Uterus (tissue), 4 donors: ENCODE measurements around the gene HEPN1. TPM values are rescaled to one million over a fixed set of nuclear protein-coding genes. Genes with fewer than 3 reads are reported as not detected.
A peak's percentile ranks its signal among the peaks of the same experiment; 100 is the strongest.
"Not testable (repeated sequence)": the region's sequence is repeated elsewhere in the genome, so short reads cannot be mapped to it uniquely, and the experiment has no call there.

ENCODE experiments used
- DNase-seq, 2 donors: peaks; one replicate each; pipeline ENCODE4 v3.0.0-alpha.2; 2019 to 2020
- H3K27ac ChIP-seq, 2 donors: fragments of 200-600 bp; sonication (generic); 1 replicate in 1 of 2; 2 replicates in 1 of 2; pipeline ENCODE4 v1.5.1; 2016 to 2018
- H3K27me3 ChIP-seq, 2 donors: fragments of 200-600 bp; sonication (generic); one replicate each; pipeline ENCODE4 v1.5.1; 2018 to 2019; ENCODE audit warnings: control low read depth in 1 of 2
- H3K36me3 ChIP-seq, 2 donors: fragments of 200-600 bp; sonication (generic); one replicate each; pipeline ENCODE4 v1.5.1; 2019; ENCODE audit warnings: control low read depth in 1 of 2
- H3K4me1 ChIP-seq, 2 donors: fragments of 200-600 bp; sonication (generic); one replicate each; pipeline ENCODE4 v1.5.1; 2018 to 2019; ENCODE audit warnings: control low read depth in 1 of 2
- H3K4me3 ChIP-seq, 2 donors: fragments of 200-600 bp; sonication (generic); 1 replicate in 1 of 2; 2 replicates in 1 of 2; pipeline ENCODE4 v1.5.1; 2018 to 2019; ENCODE audit warnings: mild to moderate bottlenecking in 1 of 2
- H3K9me3 ChIP-seq, 2 donors: fragments of 200-600 bp; sonication (generic); one replicate each; pipeline ENCODE4 v1.5.1; 2019; ENCODE audit warnings: control low read depth in 1 of 2
- POLR2A ChIP-seq, 2 donors: fragments of 450-650 bp; IDR thresholded peaks; one replicate each; pipeline ENCODE4 v1.6.1; 2016; ENCODE audit warnings: antibody characterized with exemption in 2 of 2, mild to moderate bottlenecking in 1 of 2, moderate library complexity in 1 of 2
- intact Hi-C: fragments of 100-400 bp; cut with DNase I; formaldehyde crosslinking; loops from one replicate; pipeline ENCODE4 v1.15.1; 2023; ENCODE audit warnings: low total_unique reads
- total RNA-seq, 4 donors: library from RNA; depleted of rRNA in 3 of 4; stranded (reverse); fragments of >200 nt in 3 of 4; gene quantifications; one replicate each; pipeline versions ENCODE4 v1.1.0 to v1.2.4, GENCODE V29; 2014 to 2023
- TF ChIP-seq, protein P1 (sequence below), 4 experiments: fragments of 200-600 bp in 2 of 4; fragments of 450-650 bp in 2 of 4; sonication (generic) in 2 of 4; IDR thresholded peaks; one replicate each; pipeline ENCODE4 v1.5.1; 2016 to 2019; ENCODE audit warnings: antibody characterized with exemption in 4 of 4, mild to moderate bottlenecking in 2 of 4, moderate library complexity in 1 of 4
- donor health status: DM: yes; HTN: yes; CAD: no.

Gene HEPN1
- total RNA-seq, 4 donors from 2014 or later: not detected

DNA sequence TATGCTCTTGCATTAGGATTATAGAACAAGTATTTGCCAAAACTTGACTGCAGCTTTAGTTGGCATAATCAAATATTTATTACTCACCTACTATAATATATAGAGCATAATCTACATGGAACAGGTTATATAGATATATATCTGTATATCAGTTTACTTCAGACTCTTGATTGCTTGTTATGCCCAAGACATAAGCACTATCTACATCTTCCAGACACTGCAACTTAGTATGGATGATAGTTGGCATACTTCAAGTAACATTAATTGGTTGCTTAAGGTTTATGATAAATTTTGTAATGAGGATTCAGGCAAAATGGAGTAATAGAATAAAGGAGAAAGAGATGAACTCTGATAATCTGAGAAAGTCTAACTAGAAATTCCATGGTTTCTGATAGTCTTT, 36.0 kb downstream of the HEPN1 start:
- TF ChIP-seq, protein P1, sequence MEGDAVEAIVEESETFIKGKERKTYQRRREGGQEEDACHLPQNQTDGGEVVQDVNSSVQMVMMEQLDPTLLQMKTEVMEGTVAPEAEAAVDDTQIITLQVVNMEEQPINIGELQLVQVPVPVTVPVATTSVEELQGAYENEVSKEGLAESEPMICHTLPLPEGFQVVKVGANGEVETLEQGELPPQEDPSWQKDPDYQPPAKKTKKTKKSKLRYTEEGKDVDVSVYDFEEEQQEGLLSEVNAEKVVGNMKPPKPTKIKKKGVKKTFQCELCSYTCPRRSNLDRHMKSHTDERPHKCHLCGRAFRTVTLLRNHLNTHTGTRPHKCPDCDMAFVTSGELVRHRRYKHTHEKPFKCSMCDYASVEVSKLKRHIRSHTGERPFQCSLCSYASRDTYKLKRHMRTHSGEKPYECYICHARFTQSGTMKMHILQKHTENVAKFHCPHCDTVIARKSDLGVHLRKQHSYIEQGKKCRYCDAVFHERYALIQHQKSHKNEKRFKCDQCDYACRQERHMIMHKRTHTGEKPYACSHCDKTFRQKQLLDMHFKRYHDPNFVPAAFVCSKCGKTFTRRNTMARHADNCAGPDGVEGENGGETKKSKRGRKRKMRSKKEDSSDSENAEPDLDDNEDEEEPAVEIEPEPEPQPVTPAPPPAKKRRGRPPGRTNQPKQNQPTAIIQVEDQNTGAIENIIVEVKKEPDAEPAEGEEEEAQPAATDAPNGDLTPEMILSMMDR (IDR thresholded peaks at IDR 0.05): no peak
- no peak for TF ChIP-seq POLR2A (IDR thresholded peaks at IDR 0.05)
- no peaks in the 10 kb centered on the region for H3K36me3 ChIP-seq
- no peaks in the 10 kb centered on the region for H3K27me3 ChIP-seq
- H3K9me3 ChIP-seq: no peaks in the 10 kb centered on the region
- DNase-seq: no peak
- no peak overlapping the region for H3K27ac ChIP-seq
- H3K4me3 ChIP-seq: no peak overlapping the region
- H3K4me1 ChIP-seq: peaks cover 0 to 5% of the 10 kb centered on the region in 2 donors
- intact Hi-C loops: no loop called here

GRCh38 chr11:124961972-124962609, 43.0 kb downstream of the HEPN1 start:
- DNase-seq: no peak
- Histone ChIP-seq H3K9me3 (no peaks in the 10 kb centered on the region), H3K27me3 (no peaks in the 10 kb centered on the region), H3K36me3 (no peaks in the 10 kb centered on the region), H3K4me3 (no peak overlapping the region), H3K4me1 (no peaks in the 10 kb centered on the region), H3K27ac (no peak overlapping the region)
- TF ChIP-seq, protein P1 (IDR thresholded peaks at IDR 0.05): peak; percentile 43 to 77 (median 64)
- no peak for TF ChIP-seq POLR2A (IDR thresholded peaks at IDR 0.05)
- intact Hi-C loops: no loop called here

DNA sequence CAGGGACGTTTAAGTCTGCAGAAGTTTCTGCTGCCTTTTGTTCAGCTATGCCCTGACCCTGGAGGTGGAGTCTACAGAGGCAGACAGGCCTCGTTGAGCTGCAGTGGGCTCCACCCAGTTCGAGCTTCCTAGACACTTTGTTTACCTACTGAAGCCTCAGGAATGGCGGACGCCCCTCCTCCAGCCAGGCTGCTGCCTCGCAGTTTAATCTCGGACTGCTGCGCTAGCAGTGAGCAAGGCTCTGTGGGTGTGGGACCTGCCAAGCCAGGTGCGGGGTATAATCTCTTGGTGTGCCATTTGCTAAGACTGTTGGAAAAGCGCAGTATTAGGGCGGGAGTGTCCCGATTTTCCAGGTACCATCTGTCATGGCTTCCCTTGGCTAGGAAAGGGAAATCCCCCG, 49.1 kb downstream of the HEPN1 start:
- DNase-seq, H3K27ac ChIP-seq, H3K4me1 ChIP-seq, H3K9me3 ChIP-seq, H3K36me3 ChIP-seq, intact Hi-C loops, H3K4me3 ChIP-seq, H3K27me3 ChIP-seq: not testable (repeated sequence)

Other genes starting within 250 kb of the HEPN1 start
- 1 to 10 TPM in 3 of 4 donors, under 1 TPM in 1; 0.77 to 7.5 (median 5.3) TPM for gene SIAE, start 245.5 kb upstream of the HEPN1 start, total RNA-seq
- gene SPA17, start 245.3 kb upstream of the HEPN1 start, total RNA-seq: 1 to 10 TPM in 3 of 4 donors, under 1 TPM in 1; 0.51 to 9.0 (median 2.7) TPM
- 10 to 100 TPM in 1 of 4 donors, under 1 TPM in 1, not detected in 2; 0.62 to 16.4 TPM for gene NRGN, start 179.3 kb upstream of the HEPN1 start, total RNA-seq
- 1 to 10 TPM in 2 of 4 donors, not detected in 2; 1.9 to 2.2 TPM for gene VSIG2, start 167.0 kb upstream of the HEPN1 start, total RNA-seq
- 10 to 100 TPM; 18.7 to 91.6 (median 47.7) TPM for gene ESAM, start 157.0 kb upstream of the HEPN1 start, total RNA-seq
- gene MSANTD2, start 118.8 kb upstream of the HEPN1 start, total RNA-seq: 10 to 100 TPM in 3 of 4 donors, 1 to 10 TPM in 1; 5.1 to 36.6 (median 24.5) TPM
- gene ROBO3, start 53.8 kb upstream of the HEPN1 start, total RNA-seq: 10 to 100 TPM in 2 of 4 donors, 1 to 10 TPM in 2; 7.1 to 21.8 (median 11.1) TPM
- gene ROBO4, start 21.4 kb upstream of the HEPN1 start, total RNA-seq: 10 to 100 TPM; 11.2 to 96.6 (median 46.6) TPM
- not detected for gene HEPACAM, start 16.8 kb downstream of the HEPN1 start, total RNA-seq
- gene CCDC15, start 35.0 kb downstream of the HEPN1 start, total RNA-seq: 1 to 10 TPM in 3 of 4 donors, under 1 TPM in 1; under 0.01 to 3.5 (median 1.7) TPM
- 1 to 10 TPM in 2 of 4 donors, under 1 TPM in 2; 0.26 to 4.1 (median 0.86) TPM for gene SLC37A2, start 144.1 kb downstream of the HEPN1 start, total RNA-seq
- 10 to 100 TPM in 2 of 4 donors, 1 to 10 TPM in 2; 3.2 to 45.9 (median 12.0) TPM for gene TMEM218, start 192.4 kb downstream of the HEPN1 start, total RNA-seq
- gene PKNOX2, start 245.5 kb downstream of the HEPN1 start, total RNA-seq: 10 to 100 TPM in 1 of 4 donors, 1 to 10 TPM in 2, under 1 TPM in 1; 0.29 to 22.7 (median 3.3) TPM